Measurements from ENCODE around the gene MAFG.

DNA sequence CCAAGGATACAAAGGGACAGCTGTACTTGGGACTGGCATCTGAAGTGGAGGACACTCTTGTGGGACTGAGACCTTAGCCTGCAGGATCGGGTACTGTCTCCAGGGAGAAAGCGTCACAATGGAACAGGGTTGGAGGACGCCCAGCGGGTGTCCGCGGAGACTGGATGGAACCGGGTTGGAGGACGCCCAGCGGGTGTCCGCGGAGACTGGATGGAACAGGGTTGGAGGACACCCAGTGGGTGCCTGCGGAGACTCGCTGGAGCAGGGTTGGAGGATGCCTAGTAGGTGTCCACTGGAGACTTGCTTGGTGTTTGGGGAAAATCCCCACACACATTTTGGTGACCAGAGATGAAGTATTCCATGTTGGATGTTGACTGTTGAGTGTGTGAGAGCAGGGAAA lies 19.7 kb upstream of the MAFG start, which contains the start of gene MYADML2:
- TF ChIP-seq CTCF (IDR thresholded peaks at IDR 0.05 in 4 of 5, conservative IDR thresholded peaks at IDR 0.05 in 1 of 5) (no peak), POLR2A (IDR thresholded peaks at IDR 0.05) (no peak)

Measured in gastrocnemius medialis (tissue), 4 donors.